ENCODE results near the gene RIMKLA.

RIMKLA gene

GRCh38 chr1:42379794-42380585 lies 602 bp upstream of the RIMKLA start:
- DNase-seq = peak; percentile 2

GRCh38 chr1:42381280-42381673 lies 685 bp downstream of the RIMKLA start:
- DNase-seq = no peak

DNA sequence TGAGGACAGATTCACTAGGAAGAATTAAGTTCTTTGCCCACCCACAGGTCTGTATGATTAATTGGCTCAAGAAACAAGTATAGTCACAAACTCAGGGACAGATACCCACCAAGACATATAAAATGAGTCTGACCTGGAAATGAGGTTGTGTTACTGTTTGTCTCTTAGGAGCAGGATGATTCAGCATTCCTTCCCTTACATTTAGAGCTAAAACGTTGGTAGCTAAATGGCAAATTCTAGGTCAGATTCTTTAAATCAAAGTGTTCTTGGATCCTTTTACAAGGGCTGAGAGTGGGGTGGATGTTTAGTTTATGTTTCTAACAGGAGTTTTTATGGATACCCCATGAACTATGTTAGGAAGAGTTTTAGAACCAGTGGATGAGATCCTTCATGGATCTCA lies 4.7 kb downstream of the RIMKLA start:
- DNase-seq = no peak

GRCh38 chr1:42386051-42386450 lies 5.5 kb downstream of the RIMKLA start:
- DNase-seq = no peak

DNA sequence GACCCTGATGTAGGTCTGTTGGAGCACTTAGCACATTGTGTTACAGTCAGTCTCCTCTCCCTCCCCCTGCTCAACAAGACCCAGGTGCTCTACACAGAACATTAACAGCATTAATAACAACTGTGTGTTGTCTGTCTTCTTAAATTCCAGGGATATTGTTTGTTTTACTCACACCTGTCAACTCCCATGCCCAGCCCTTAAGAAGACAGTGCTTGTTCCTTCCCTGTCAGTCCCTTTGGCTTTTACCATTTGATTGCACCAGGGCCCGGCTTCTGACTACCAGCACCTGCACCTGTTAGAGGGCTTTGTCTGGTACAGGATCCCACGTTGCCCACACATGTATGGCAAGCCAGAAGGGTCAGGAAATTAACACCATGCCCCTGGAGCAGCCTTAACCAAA lies 11.7 kb downstream of the RIMKLA start:
- DNase-seq = no peak

DNA sequence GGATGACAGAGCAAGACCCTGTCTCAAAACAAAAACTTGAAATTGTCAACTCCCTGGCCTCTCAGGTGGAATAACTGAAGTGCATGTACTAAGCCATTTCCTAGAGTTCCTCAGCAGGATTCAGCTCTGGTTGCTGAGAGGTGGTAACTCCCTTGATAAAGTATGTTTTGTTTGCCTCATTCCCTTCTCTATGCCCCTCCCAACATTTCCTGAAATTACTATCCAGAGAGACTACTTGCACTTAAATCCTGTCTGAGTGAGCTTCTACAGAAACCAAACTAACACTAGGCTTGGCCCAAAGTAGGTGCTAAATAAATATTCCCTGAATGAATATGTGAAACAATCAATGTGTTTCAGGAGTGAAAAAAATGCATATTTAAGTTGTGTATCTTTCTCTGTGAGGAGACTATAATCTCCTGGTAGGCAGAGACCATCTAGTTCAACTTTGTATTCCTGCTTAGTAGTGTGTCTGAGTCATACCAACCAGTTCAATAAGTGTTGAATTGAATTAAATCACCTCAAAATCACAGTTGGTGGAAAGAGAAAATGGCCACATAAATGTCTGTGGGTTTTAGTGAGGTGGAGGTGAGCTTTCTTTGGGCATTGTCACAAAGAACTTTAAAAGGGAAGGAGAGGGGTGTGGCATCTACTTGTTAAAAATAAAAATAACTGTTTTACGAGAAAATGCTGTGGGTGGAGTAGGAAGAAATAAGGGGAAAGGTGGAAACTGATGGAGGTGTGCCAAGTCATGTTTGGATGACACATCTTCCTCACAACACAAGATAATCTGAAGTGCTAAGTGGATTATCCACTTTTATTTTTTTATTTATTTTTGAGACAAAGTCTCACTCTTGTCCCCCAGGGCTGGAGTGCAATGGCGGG lies 12.6 kb downstream of the RIMKLA start:
- DNase-seq = peak; percentile 53

GRCh38 chr1:42399315-42400100 lies 18.9 kb downstream of the RIMKLA start:
- DNase-seq = no peak

GRCh38 chr1:42403880-42404400 lies 23.3 kb downstream of the RIMKLA start:
- no peak for DNase-seq

DNA sequence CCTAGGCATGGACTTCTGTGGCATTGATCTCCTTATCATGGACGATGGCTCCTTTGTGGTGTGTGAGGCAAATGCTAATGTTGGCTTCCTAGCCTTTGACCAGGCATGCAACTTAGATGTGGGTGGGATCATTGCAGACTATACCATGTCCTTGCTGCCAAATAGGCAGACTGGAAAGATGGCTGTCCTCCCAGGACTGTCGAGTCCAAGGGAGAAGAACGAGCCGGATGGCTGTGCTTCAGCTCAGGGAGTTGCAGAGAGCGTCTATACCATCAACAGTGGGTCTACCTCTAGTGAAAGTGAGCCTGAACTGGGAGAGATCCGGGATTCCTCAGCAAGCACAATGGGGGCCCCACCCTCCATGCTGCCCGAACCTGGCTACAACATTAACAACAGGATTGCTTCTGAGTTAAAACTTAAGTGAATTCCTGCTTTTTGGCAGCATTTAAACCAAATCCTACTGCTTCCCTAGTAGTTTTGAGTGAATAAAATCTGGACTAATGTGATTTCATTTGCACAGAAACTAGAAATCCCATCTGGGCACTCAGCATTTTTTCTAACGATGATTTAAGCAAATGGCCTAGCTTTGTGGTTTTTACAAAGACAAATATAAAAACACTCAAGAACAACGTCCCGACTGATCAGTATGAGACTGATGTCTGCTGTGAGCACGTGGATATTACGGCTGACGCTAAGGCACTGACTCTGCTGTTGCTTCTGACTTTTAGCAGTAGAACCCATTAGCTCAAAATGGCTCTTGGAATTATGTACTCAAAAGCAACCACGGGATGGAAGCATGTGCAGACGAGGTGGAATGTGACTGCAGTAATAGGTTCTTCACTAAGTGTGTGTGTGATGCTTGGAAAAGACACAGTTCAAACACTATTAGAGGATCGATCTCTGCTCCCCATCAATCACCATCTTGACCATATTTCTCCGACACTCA lies 34.2 kb downstream of the RIMKLA start:
- no peak for DNase-seq

GRCh38 chr1:42417166-42417565 lies 36.6 kb downstream of the RIMKLA start:
- no peak for DNase-seq

- DNase-seq = no peak
These were observed 37.9 kb downstream of the RIMKLA start for GRCh38 chr1:42418516-42418915.

DNA sequence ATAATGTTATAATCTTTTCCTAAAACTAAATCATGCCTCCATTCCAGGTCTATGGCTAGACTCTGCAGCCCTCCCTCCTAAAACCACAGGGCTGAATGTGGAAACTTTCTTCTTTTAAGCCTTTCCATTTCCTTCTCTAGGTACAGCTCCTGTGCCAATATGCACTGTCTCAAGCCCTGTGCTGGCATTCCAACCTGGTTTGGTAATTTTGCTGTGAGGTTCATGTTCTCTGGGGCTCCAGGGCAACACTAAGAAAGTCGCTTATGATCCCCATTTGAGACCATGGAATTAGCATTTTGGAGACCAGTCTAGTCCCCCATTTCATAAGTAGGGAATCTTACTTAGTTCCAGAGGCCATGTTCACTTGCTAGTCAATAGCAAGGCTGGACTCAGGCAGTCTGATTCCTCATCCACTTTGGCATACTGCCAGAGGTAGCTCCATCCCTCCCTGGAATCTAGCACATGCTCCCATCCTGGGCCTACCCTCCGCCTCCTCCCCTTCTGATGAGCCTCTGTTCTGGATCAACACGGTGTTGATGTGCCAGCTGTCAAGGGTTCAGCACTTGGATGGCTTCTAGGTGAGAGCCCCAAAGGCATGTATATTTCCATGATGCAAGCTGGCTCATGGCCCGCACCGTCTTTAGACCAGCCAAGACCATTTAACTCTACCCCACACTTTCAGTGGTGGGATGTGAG lies 38.7 kb downstream of the RIMKLA start:
- no peak for DNase-seq

DNA sequence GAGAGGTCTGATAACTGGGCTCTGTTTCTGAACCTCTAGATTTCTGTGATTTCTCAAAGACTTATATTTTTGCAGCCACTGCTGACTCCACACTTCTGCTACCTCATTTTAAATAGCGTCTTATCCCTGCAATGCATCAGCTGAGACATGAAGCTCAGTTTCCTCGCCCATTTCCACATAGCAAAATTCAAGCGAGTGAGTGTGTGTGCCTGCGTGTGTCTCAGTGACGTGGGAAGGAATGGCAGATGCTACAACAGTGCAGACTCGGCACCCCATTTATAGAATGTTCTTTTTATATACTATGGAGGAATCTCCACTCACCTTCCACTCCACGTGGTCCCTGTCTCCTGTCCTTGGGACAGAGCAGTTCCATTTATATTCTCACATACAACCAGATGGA lies 39.5 kb downstream of the RIMKLA start:
- no peak for DNase-seq

DNA sequence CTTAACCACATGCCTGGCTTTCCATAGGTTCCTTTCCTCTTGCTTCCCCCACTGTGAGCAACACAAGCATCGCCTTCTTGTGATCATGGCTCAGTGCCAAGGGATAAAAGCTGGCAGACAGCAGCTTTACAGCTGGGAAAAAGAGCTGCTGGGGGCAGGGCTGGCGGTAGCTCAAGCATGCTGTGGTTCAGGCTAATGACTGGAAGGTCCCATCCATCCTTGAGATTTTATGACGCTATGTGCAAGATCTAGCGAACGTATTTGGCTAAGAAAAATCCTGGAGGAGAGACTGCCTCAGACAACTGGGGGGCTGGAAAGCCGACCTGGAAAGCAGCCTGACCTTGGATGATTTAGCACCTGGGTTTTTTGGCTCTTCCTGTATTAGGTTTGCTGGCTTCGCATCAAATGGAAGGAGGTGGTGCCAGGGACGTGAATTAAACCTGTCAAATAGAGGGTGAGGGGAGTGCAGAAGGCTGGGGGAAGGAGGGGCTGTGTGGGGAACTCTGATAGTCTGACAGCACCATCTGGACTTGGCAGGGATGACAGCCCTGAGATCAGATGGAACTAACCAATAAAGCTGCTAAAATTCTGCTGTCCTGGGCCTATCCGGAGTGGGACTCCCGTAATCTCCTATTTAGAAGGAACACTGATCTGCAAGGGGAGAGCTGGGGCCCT lies 40.5 kb downstream of the RIMKLA start:
- no peak for DNase-seq

GRCh38 chr1:42422737-42423136 lies 42.1 kb downstream of the RIMKLA start:
- DNase-seq = no peak

GRCh38 chr1:42423681-42424080 lies 43.1 kb downstream of the RIMKLA start:
- no peak for DNase-seq

DNA sequence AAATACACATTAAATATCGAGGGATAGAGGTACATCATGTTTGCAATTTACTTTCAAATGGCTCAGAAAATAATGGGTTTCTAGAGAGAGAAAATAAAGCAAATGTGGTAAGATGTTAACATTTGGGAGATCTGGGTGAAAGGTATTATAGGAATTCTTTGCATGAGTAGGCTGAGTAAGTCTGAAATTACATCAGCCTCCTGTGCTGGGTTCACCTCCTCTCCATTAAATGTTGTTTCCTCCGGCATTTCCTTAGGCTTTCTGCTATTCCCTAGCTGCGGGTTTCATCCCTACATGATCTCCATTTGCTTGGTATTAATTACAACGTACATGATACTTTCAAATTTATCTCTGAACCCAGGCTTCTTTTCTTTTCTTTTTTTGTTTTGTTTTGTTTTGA lies 43.6 kb downstream of the RIMKLA start:
- DNase-seq = no peak

DNA sequence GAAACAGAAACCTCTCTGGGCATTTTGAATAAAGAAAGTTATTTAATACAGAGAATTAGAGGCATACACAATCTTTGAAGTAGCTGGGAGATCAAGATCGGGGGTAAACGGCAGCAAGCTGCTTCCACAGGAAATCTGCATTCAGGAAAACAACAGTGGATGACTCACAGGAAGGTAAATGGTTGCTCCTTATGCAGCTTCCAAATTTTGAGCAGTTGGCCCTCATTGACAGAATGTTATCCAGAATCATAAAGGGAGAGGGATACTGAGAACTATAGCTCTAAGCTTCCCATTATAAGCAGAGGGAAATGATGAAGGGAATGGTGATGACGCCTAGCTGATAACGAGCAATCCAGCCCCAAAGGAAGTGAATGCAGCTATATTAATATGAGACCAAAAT lies 46.6 kb downstream of the RIMKLA start:
- no peak for DNase-seq

- no peak for DNase-seq
These were observed 49.0 kb downstream of the RIMKLA start for GRCh38 chr1:42429603-42430002.

- no peak for DNase-seq
These were observed 49.9 kb downstream of the RIMKLA start for GRCh38 chr1:42430286-42431135.

All from activated CD4-positive, alpha-beta T cell treated with anti-CD3 and anti-CD28 coated beads, Interleukin-2, amount 50 U/mL, for 16 hours (primary cell).